Uterus (tissue), 2 donors: ENCODE data around the gene CDC25C.

ENCODE experiments used
- POLR2A ChIP-seq, 2 donors: fragments of 450-650 bp; IDR thresholded peaks; one replicate each; pipeline ENCODE4 v1.6.1; 2016; ENCODE audit warnings: antibody characterized with exemption in 2 of 2, mild to moderate bottlenecking in 1 of 2, moderate library complexity in 1 of 2
- TF ChIP-seq, protein P1 (sequence below), 4 experiments: fragments of 200-600 bp in 2 of 4; fragments of 450-650 bp in 2 of 4; sonication (generic) in 2 of 4; IDR thresholded peaks; one replicate each; pipeline ENCODE4 v1.5.1; 2016 to 2019; ENCODE audit warnings: antibody characterized with exemption in 4 of 4, mild to moderate bottlenecking in 2 of 4, moderate library complexity in 1 of 4

DNA sequence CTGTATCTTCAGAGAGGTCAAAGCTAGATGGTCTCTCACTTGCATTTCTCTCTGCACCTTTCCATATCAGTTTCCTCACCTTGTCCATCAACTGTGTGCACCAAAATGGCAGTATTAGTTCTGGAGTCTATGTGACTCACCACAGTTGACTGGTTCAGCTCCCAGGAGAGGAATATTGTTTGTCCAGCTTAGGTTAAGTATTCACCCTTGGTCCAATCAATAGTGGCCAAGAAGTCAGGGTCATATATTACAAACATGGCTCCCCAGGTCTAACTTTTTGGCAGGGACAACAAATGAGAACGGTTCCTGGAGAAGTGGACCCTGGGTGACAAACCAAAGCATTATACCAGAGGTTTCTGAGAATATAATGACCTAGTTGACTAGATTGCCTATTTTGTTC, 93.6 kb downstream of the CDC25C start:
- TF ChIP-seq, protein P1, sequence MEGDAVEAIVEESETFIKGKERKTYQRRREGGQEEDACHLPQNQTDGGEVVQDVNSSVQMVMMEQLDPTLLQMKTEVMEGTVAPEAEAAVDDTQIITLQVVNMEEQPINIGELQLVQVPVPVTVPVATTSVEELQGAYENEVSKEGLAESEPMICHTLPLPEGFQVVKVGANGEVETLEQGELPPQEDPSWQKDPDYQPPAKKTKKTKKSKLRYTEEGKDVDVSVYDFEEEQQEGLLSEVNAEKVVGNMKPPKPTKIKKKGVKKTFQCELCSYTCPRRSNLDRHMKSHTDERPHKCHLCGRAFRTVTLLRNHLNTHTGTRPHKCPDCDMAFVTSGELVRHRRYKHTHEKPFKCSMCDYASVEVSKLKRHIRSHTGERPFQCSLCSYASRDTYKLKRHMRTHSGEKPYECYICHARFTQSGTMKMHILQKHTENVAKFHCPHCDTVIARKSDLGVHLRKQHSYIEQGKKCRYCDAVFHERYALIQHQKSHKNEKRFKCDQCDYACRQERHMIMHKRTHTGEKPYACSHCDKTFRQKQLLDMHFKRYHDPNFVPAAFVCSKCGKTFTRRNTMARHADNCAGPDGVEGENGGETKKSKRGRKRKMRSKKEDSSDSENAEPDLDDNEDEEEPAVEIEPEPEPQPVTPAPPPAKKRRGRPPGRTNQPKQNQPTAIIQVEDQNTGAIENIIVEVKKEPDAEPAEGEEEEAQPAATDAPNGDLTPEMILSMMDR (IDR thresholded peaks at IDR 0.05), result no peak
- TF ChIP-seq POLR2A (IDR thresholded peaks at IDR 0.05), result no peak
